Measurements from ENCODE around the gene STMN3. TPM values are rescaled to one million over a fixed set of nuclear protein-coding genes. Genes with fewer than 3 reads are reported as not detected.
A peak's percentile ranks its signal among the peaks of the same experiment; 100 is the strongest.

The STMN3 gene
- 10 to 100 TPM in 3 of 6 donors, 1 to 10 TPM in 3; 2.1 to 16.5 (median 9.1) TPM for total RNA-seq

- peak; percentile 30 to 36 for TF ChIP-seq POLR2AphosphoS5 (IDR thresholded peaks at IDR 0.05)
- TF ChIP-seq EP300 (IDR thresholded peaks at IDR 0.05), result no peak
- TF ChIP-seq CTCF (IDR thresholded peaks at IDR 0.05), result no peak
- no peak for TF ChIP-seq POLR2A (IDR thresholded peaks at IDR 0.05)
- H3K27me3 ChIP-seq, result peaks cover 0 to 12% (median 6%) of the 10 kb centered on the region in 4 donors
- peak within 1 kb of the TSS; percentile 46 to 73 (median 60) for H3K4me3 ChIP-seq
- DNase-seq, result peak; percentile 82 to 95
- no peaks in the 10 kb centered on the region for H3K36me3 ChIP-seq
- peak; percentile 77 to 86 for ATAC-seq (ENCODE audit: low FRiP score in 2 of 2)
- H3K4me1 ChIP-seq, result peaks cover 32 to 41% (median 36%) of the 10 kb centered on the region in 4 donors
- WGBS, 2 donors, result 1% methylated on average over 9 to 14 of the region's 73 CpGs
- peak within 1 kb of the TSS; percentile 23 to 69 (median 35) for H3K27ac ChIP-seq
- no peaks in the 10 kb centered on the region for H3K9me3 ChIP-seq
These were observed at the start of gene STMN3 for GRCh38 chr20:63653041-63653973. STMN3 (minus strand) TSS chr20:63653424; CDS start chr20:63653345, 79 bp downstream.

DNA sequence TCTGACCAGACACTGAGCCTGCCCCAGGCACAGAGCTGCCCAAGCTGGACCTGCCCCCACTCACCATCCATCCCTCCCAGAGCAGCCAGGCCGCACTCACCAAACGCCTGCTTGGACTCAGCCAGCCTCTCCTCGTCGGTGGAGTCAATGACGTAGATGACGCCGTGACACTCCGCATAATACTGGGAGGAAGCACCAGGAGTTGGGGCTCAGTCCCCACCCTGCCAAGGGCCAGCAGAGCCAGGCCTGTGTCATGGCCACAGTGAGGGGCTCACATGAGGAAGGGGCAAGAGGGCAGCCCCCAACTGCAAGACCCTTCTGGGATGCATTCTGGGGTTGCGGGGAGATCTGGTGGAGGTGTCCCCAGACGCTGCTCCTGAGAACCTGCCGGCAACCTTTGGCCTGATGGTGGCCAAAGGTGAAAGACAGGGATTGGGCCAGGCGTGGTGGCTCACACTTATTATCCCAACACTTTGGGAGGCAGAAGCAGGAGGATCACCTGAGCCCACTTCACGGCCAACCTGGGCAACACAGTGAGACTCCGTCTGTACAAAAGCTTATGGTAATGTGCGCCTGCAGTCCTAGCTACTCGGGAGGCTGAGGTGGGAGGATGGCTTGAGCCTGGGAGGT is 48.9 kb upstream of the STMN3 start:
- Histone ChIP-seq H3K27me3 (no peaks in the 10 kb centered on the region), H3K27ac (no peak overlapping the region), H3K4me3 (no peak overlapping the region), H3K4me1 (peaks cover 32 to 38% (median 33%) of the 10 kb centered on the region in 4 donors), H3K9me3 (no peaks in the 10 kb centered on the region), H3K36me3 (peaks cover 17 to 39% (median 35%) of the 10 kb centered on the region in 4 donors)
- DNase-seq, result peak in 1 of 2 donors; percentile 42
- TF ChIP-seq POLR2A (IDR thresholded peaks at IDR 0.05), result no peak
- no peak for TF ChIP-seq POLR2AphosphoS5 (IDR thresholded peaks at IDR 0.05)
- no peak for TF ChIP-seq CTCF (IDR thresholded peaks at IDR 0.05)
- TF ChIP-seq EP300 (IDR thresholded peaks at IDR 0.05), result no peak
- no peak for ATAC-seq (ENCODE audit: low FRiP score in 2 of 2)
- WGBS, 2 donors, result 88 to 91% methylated on average over 15 to 16 of the region's 16 CpGs

DNA sequence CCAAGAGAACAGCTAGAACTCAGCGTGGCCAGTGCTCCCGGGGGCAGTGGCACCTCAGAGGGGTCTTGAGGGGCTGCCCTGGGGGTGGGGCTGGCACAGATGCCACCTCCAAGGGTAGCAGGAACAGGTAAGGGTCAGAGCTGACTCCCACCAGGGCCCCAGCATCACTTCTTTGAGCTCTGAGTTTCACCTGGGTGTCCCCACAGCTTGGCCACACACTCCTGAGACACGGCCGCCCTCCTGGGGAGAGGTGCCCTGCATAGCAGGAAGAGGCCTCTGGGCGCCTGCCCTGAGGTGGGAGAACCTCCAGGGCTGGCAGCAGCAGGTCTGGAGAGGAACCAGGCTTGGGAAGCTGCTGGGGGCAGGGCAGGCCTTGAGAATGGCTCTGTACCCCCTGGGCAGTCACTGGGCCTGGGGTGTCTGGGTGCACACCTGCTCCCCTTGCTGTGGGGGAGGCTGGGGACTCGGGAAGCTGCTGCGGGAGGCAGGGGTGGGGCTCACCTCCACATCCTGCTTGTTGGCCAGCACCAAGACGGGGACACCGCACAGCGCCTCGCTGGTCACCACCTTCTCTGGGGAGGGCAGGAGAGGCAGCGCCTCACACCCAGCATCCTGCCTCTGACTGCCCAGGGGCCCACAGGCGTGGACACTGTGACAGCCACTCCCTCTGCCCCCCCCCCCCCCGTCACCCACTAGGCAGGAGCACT is 48.3 kb upstream of the STMN3 start:
- Histone ChIP-seq H3K4me1 (peaks cover 32 to 38% (median 33%) of the 10 kb centered on the region in 4 donors), H3K36me3 (peaks cover 17 to 39% (median 35%) of the 10 kb centered on the region in 4 donors), H3K27ac (peak overlapping the region in 1 of 4 donors; percentile 59), H3K4me3 (no peak overlapping the region), H3K9me3 (no peaks in the 10 kb centered on the region), H3K27me3 (no peaks in the 10 kb centered on the region)
- TF ChIP-seq POLR2A (IDR thresholded peaks at IDR 0.05) (no peak), CTCF (IDR thresholded peaks at IDR 0.05) (no peak), EP300 (IDR thresholded peaks at IDR 0.05) (no peak), POLR2AphosphoS5 (IDR thresholded peaks at IDR 0.05) (no peak)
- WGBS, 2 donors, result 77 to 88% methylated on average over 10 to 12 of the region's 14 CpGs
- no peak for ATAC-seq (ENCODE audit: low FRiP score in 2 of 2)
- DNase-seq, result peak in 1 of 2 donors; percentile 58

GRCh38 chr20:63701051-63701328 is 47.8 kb upstream of the STMN3 start:
- Histone ChIP-seq H3K4me1 (peaks cover 31 to 38% (median 33%) of the 10 kb centered on the region in 4 donors), H3K4me3 (no peak overlapping the region), H3K9me3 (no peaks in the 10 kb centered on the region), H3K36me3 (peaks cover 13 to 35% (median 31%) of the 10 kb centered on the region in 4 donors), H3K27me3 (no peaks in the 10 kb centered on the region), H3K27ac (peak overlapping the region in 1 of 4 donors; percentile 59)
- TF ChIP-seq CTCF (IDR thresholded peaks at IDR 0.05) (no peak), EP300 (IDR thresholded peaks at IDR 0.05) (no peak), POLR2A (IDR thresholded peaks at IDR 0.05) (no peak), POLR2AphosphoS5 (IDR thresholded peaks at IDR 0.05) (no peak)
- ATAC-seq (ENCODE audit: low FRiP score in 2 of 2) (no peak), DNase-seq (no peak)
- WGBS, 2 donors, result 69 to 93% methylated on average over 3 to 5 of the region's 5 CpGs
